Stimulated activated CD4-positive, alpha-beta T cell treated with anti-CD3 and anti-CD28 coated beads, TNF-alpha, amount 100 ng/mL, for 4 hours (primary cell): ENCODE data around the gene LPAR1.

Experiments used
- DNase-seq, 3 experiments: peaks; one replicate each; pipeline ENCODE4 v3.0.0-alpha.2; 2020; ENCODE audit warnings: low read depth in 3 of 3

LPAR1 gene

DNA sequence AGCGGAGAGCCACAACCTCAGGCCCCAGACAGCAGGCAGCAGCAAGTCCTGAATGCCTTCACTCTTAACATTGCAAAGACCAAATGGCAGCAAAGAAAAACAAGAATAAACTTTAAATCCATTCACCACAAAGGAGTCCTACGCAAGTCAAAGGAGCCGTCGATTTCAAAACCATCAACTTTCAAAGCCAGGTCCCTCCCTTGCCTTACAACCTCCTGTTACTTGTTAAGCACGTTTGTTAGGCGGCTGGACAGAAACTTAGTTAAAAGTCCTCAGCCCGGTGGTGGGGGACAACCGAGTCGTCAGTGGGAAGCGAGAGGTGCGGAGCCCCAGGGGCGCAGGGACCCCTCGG lies 938 bp downstream of the LPAR1 start:
- no peak for DNase-seq

DNA sequence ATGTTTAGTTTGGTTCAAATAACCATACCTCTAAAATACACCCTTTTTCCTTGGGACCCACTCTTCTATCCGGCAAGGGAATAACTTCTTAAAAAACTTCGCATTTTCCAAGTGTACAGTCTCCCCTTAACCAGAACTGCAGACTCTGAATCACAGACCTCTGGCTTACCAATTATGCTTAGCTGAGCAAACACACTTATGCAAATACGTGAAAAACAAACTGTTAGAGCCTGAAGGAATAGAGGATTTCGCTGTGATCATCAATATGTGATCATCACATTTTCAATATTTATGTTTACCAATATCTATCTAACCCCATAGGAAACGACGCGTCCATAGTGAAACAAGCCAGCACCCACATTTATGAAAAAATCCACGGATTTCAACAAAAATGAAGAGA lies 1.3 kb downstream of the LPAR1 start:
- DNase-seq: no peak

- no peak for DNase-seq
These were observed 1.9 kb downstream of the LPAR1 start for GRCh38 chr9:111036429-111036789.

GRCh38 chr9:111035543-111036428 lies 2.5 kb downstream of the LPAR1 start:
- DNase-seq: no peak

GRCh38 chr9:111034898-111035539 lies 3.3 kb downstream of the LPAR1 start:
- no peak for DNase-seq

DNA sequence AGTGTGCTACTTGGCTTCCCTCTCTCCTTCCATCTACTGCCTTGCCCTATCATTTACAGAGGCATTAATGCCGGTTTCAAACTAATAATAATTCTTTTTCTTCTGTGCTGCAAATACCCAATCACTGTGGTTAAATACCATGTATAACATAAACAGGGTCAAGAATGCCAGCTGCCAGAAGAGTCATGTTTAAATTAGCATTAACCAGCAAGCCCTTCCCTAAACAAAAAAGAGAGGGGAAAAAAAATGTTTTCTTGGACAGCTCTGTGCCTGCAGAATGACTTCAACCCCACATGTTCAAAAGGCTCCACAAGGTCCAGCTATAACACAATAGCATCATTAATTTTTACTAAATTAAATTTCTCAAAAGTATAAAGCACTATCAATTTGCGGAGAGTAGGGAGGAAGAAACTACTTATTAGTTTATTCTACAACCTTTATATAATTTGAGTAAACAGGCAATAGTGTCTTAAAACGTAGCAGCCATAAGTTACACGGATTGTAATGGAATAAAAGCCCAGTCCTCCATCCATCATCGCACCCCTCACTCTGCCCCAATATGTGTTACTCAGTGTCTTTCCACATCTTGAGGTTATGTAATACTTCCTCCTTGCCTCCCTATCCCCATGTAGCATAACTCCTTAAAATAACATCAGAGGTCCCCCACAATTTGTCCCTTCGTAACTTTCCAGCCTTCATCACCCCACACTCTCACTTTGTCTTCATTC lies 3.9 kb downstream of the LPAR1 start:
- no peak for DNase-seq

- DNase-seq: no peak
These were observed 7.8 kb downstream of the LPAR1 start for GRCh38 chr9:111030492-111030891.

DNA sequence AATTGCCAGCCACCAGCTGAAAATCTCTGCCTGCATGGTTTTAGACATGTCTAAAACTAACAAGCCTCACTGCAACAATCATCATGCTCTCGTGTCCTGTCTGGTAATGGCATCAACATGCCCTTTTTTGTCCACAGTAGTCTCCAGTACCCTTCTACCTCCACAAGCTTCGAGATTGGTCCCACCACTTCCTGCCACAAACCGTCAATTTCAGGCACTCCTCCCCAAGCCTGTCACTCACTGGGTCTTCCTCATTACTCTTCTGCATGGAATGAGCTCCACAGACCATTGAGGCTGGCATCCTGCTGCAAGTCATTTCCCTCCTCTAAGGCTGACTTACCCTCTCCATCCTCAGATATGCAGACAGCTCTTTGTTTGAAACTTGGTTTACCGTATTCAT lies 9.0 kb downstream of the LPAR1 start:
- DNase-seq: no peak

GRCh38 chr9:111027798-111028197 lies 10.5 kb downstream of the LPAR1 start:
- DNase-seq: no peak

DNA sequence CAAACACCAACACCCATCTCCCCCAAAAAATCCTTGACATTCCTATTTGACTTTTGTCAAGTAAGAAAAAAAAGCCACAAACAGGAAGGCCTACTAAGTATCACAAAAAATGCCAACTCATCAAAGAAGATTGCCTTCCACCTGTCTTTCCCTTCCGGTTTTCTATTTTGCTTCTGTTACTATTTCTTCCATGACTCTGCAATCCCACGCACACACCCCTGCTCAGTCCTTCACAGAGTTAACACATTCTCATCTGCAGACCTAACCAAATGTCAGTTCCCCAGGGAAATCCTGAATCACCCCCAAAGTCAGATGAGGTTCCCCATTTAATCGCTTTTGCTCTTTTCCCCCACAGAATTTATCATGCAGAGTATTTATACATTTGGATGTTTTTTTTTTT lies 15.1 kb downstream of the LPAR1 start:
- DNase-seq: no peak

DNA sequence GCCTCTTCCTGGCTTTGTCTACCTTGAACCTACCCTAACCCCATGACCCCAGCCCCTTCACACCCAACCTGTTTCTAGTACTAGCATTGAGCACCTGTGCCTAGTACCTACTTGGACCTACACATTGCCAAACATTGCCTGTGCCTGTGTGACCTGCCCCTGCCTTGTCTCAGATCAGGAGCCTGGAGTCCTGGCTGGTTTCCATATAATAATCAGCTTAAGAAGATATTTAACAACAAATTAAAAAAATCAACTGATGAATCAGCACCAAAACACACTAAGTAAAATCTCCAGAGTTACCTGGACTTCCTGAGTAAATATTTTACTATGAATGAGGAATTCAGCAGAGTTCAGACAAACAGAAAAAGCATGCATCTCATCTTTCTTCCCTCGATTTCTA lies 17.7 kb downstream of the LPAR1 start:
- DNase-seq: no peak

- no peak for DNase-seq
These were observed 21.7 kb downstream of the LPAR1 start for GRCh38 chr9:111016426-111017045.

DNA sequence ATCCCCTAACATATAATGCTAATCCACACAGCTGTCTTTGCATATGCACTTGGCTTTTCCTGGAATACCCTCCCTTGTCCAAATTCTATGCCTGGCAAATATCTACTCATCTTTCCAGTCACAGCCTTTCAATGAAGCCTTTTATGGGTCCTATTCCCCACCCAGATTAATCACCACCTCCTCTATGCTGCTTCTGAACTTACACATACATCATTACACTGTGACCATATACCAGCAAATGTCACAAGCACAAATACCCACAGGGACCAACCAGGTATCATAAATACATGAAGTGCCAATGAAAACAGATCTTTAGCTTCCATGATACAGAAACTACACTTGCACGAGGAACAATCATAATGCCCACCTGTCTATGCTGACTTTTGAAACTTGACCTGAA lies 22.3 kb downstream of the LPAR1 start:
- no peak for DNase-seq

- no peak for DNase-seq
These were observed 24.6 kb downstream of the LPAR1 start for GRCh38 chr9:111013707-111014106.

DNA sequence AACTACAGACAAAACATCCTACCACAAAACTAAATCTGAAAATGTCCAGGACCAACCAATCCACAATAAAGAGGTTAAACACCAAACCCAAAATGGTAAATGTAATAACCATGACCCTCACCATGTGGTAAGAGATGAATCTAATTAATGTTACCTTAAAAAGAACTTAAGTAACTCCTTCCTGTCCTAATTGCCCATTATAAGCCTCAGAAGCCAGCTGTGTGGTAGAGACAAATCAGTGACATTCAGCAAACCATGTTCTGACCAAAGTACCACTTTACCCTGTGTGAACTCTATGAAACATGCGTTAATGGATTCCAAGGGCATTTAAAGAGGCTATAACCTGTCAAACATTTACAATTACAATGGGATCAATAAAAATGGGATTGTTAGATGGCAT lies 25.0 kb downstream of the LPAR1 start:
- no peak for DNase-seq

DNA sequence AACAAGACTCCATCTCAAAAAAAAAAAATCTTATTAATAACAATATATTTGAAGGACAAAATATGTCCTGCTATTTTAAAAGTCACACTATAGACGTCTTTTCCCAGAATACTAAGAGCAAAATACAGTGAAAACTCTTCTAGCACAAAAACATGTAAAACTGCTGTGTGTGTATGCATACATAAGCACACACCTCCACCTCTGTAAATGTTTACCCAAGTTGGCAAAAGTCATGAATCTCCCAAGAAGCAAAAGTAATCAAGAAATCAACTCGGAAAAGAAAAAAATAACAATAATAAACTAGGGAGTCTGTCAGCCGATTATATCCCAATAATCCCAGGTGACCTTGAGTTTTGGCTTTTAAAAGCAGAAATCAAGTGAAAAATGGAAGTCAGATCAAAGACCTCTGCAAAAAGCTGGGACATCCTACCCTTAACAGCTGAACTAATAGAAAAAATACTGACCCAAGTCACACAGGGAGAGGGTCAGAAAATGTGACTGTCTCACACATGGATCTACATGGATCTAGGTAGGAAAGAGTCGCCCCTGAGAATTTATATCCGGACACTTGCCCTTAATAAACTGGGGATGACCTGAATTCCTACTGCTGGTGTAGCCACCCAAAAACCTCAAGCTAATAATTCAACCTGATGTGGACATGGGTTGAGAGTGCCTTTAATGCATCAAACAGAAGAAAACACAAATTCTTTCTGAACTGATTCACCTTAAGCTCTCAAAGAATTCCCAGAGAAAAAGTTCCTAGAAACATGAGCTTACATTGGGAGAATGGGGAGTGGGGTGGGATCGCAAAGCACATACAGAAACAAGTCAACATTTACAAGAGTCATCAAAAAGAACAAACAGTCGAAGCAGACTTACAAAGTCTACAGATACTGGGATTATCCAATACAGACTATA lies 29.9 kb downstream of the LPAR1 start:
- no peak for DNase-seq

GRCh38 chr9:111005746-111006470 lies 32.4 kb downstream of the LPAR1 start:
- no peak for DNase-seq

DNA sequence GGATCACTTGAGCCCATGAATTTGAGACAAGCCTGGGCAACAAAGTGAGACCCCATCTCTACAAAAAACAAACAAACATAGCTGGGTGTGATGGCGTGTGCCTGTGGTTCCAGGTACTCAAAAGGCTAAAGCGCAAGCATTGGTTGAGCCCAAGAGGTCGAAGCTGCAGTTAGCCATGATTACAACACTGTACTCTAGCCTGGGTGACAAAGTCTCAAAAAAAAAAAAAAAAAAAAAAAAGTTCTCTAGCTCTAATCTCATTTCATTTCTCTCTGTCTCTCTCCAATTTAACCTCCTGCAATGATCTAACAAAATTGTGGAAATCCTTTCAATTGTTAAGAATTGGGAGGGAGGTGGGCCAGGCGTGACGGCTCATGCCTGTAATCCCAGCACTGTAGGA lies 33.3 kb downstream of the LPAR1 start:
- DNase-seq: no peak

GRCh38 chr9:111003182-111003581 lies 35.1 kb downstream of the LPAR1 start:
- no peak for DNase-seq

GRCh38 chr9:111001526-111001925 lies 36.7 kb downstream of the LPAR1 start:
- DNase-seq: no peak

GRCh38 chr9:111000202-111000601 lies 38.1 kb downstream of the LPAR1 start:
- no peak for DNase-seq
